ENCODE data around the gene IPO4.

The IPO4 gene

GRCh38 chr14:24138396-24139271, 50.0 kb downstream of the IPO4 start:
- H3K9me3 ChIP-seq (ENCODE audit: insufficient read depth, low read depth, low read length): peaks cover 1% of the 10 kb centered on the region
- peaks cover 6 to 10% of the 10 kb centered on the region in 2 experiments for H3K4me1 ChIP-seq (ENCODE audit: control insufficient read depth in 1 of 2, insufficient read depth in 2 of 2, low read length in 2 of 2)
- no peaks in the 10 kb centered on the region for H3K27me3 ChIP-seq (ENCODE audit: insufficient read depth, low read length)
- H3K4me3 ChIP-seq (ENCODE audit: low read depth, low read length): no peak overlapping the region
- no peak overlapping the region for H2AK5ac ChIP-seq (ENCODE audit: low read length)
- H4K12ac ChIP-seq (ENCODE audit: low read depth, low read length): no peak overlapping the region
- H2BK5ac ChIP-seq (ENCODE audit: low read depth, low read length, poor library complexity): no peak overlapping the region
- no CpG with 5 or more reads among the region's 13 CpGs for WGBS (ENCODE audit: extremely low coverage, insufficient coverage, insufficient read length)
- H3K9ac ChIP-seq (ENCODE audit: low read length): no peak overlapping the region
- H2AFZ ChIP-seq (ENCODE audit: insufficient read depth, low read length, poor library complexity): no peak overlapping the region
- H2BK120ac ChIP-seq (ENCODE audit: insufficient read depth, low read length, poor library complexity): no peak overlapping the region
- no peak for DNase-seq
- H3K4me2 ChIP-seq (ENCODE audit: low read length): no peak overlapping the region
- H3K36me3 ChIP-seq (ENCODE audit: control insufficient read depth in 1 of 2, insufficient read depth in 2 of 2, low read length in 2 of 2): peaks cover 19% of the 10 kb centered on the region in 2 experiments
- H3K79me1 ChIP-seq (ENCODE audit: low read length): peaks cover 13% of the 10 kb centered on the region
- no peak overlapping the region for H2BK12ac ChIP-seq (ENCODE audit: low read length)
- no peak overlapping the region for H3K23ac ChIP-seq (ENCODE audit: low read length)
- no peak overlapping the region for H4K8ac ChIP-seq (ENCODE audit: low read depth, low read length)
- H3K18ac ChIP-seq (ENCODE audit: low read length): no peak overlapping the region
- H3K14ac ChIP-seq (ENCODE audit: low read length): no peak overlapping the region
- no peak overlapping the region for H3K27ac ChIP-seq (ENCODE audit: low read depth, low read length)
- H4K91ac ChIP-seq (ENCODE audit: low read depth, low read length): no peak overlapping the region
- H3K79me2 ChIP-seq (ENCODE audit: control insufficient read depth, insufficient read depth, low read length, poor library complexity): peaks cover 8% of the 10 kb centered on the region
- no peak overlapping the region for H3K4ac ChIP-seq (ENCODE audit: low read depth, low read length)

GRCh38 chr14:24137529-24138395, 50.9 kb downstream of the IPO4 start:
- no peak overlapping the region for H3K27ac ChIP-seq (ENCODE audit: low read depth, low read length)
- no peak for DNase-seq
- peaks cover 6 to 10% of the 10 kb centered on the region in 2 experiments for H3K4me1 ChIP-seq (ENCODE audit: control insufficient read depth in 1 of 2, insufficient read depth in 2 of 2, low read length in 2 of 2)
- no peak overlapping the region for H4K91ac ChIP-seq (ENCODE audit: low read depth, low read length)
- no peak overlapping the region for H2AFZ ChIP-seq (ENCODE audit: insufficient read depth, low read length, poor library complexity)
- H2BK120ac ChIP-seq (ENCODE audit: insufficient read depth, low read length, poor library complexity): no peak overlapping the region
- no peak overlapping the region for H4K8ac ChIP-seq (ENCODE audit: low read depth, low read length)
- H2BK5ac ChIP-seq (ENCODE audit: low read depth, low read length, poor library complexity): no peak overlapping the region
- H3K79me1 ChIP-seq (ENCODE audit: low read length): peaks cover 13% of the 10 kb centered on the region
- H2AK5ac ChIP-seq (ENCODE audit: low read length): no peak overlapping the region
- H3K4ac ChIP-seq (ENCODE audit: low read depth, low read length): no peak overlapping the region
- peaks cover 1% of the 10 kb centered on the region for H3K9me3 ChIP-seq (ENCODE audit: insufficient read depth, low read depth, low read length)
- no peak overlapping the region for H3K9ac ChIP-seq (ENCODE audit: low read length)
- H2BK12ac ChIP-seq (ENCODE audit: low read length): no peak overlapping the region
- H3K79me2 ChIP-seq (ENCODE audit: control insufficient read depth, insufficient read depth, low read length, poor library complexity): peaks cover 8% of the 10 kb centered on the region
- H4K12ac ChIP-seq (ENCODE audit: low read depth, low read length): no peak overlapping the region
- no CpG with 5 or more reads among the region's 8 CpGs for WGBS (ENCODE audit: extremely low coverage, insufficient coverage, insufficient read length)
- H3K14ac ChIP-seq (ENCODE audit: low read length): no peak overlapping the region
- no peak overlapping the region for H3K4me2 ChIP-seq (ENCODE audit: low read length)
- H3K27me3 ChIP-seq (ENCODE audit: insufficient read depth, low read length): no peaks in the 10 kb centered on the region
- peaks cover 19% of the 10 kb centered on the region in 2 experiments for H3K36me3 ChIP-seq (ENCODE audit: control insufficient read depth in 1 of 2, insufficient read depth in 2 of 2, low read length in 2 of 2)
- H3K18ac ChIP-seq (ENCODE audit: low read length): no peak overlapping the region
- no peak overlapping the region for H3K4me3 ChIP-seq (ENCODE audit: low read depth, low read length)
- H3K23ac ChIP-seq (ENCODE audit: low read length): no peak overlapping the region

GRCh38 chr14:24136684-24137528, 51.7 kb downstream of the IPO4 start:
- Histone ChIP-seq H2BK5ac (ENCODE audit: low read depth, low read length, poor library complexity) (no peak overlapping the region), H2AFZ (ENCODE audit: insufficient read depth, low read length, poor library complexity) (no peak overlapping the region), H2AK5ac (ENCODE audit: low read length) (peak overlapping the region; percentile 20), H3K14ac (ENCODE audit: low read length) (peak overlapping the region; percentile 46), H2BK120ac (ENCODE audit: insufficient read depth, low read length, poor library complexity) (no peak overlapping the region), H2BK12ac (ENCODE audit: low read length) (no peak overlapping the region), H3K27me3 (ENCODE audit: insufficient read depth, low read length) (no peaks in the 10 kb centered on the region), H3K4me1 (ENCODE audit: control insufficient read depth in 1 of 2, insufficient read depth in 2 of 2, low read length in 2 of 2) (peaks cover 6 to 10% of the 10 kb centered on the region in 2 experiments), H4K8ac (ENCODE audit: low read depth, low read length) (no peak overlapping the region), H3K36me3 (ENCODE audit: control insufficient read depth in 1 of 2, insufficient read depth in 2 of 2, low read length in 2 of 2) (peaks cover 19% of the 10 kb centered on the region in 2 experiments), H3K4me3 (ENCODE audit: low read depth, low read length) (no peak overlapping the region), H3K4me2 (ENCODE audit: low read length) (peak overlapping the region; percentile 78), H3K79me1 (ENCODE audit: low read length) (peaks cover 13% of the 10 kb centered on the region), H3K27ac (ENCODE audit: low read depth, low read length) (no peak overlapping the region), H3K9me3 (ENCODE audit: insufficient read depth, low read depth, low read length) (peaks cover 1% of the 10 kb centered on the region), H3K79me2 (ENCODE audit: control insufficient read depth, insufficient read depth, low read length, poor library complexity) (peaks cover 8% of the 10 kb centered on the region), H3K4ac (ENCODE audit: low read depth, low read length) (no peak overlapping the region), H4K91ac (ENCODE audit: low read depth, low read length) (peak overlapping the region; percentile 67), H3K9ac (ENCODE audit: low read length) (no peak overlapping the region), H3K23ac (ENCODE audit: low read length) (no peak overlapping the region), H3K18ac (ENCODE audit: low read length) (peak overlapping the region; percentile 54), H4K12ac (ENCODE audit: low read depth, low read length) (no peak overlapping the region)
- WGBS (ENCODE audit: extremely low coverage, insufficient coverage, insufficient read length): no CpG with 5 or more reads among the region's 13 CpGs
- no peak for DNase-seq

Measured in trophoblast cell (in vitro differentiated cells and primary cell).